Adrenal gland (tissue), 5 donors: Measurements from ENCODE around the gene DLGAP1.

ENCODE experiments used
- CTCF ChIP-seq, 6 experiments: fragments of 450-650 bp in 4 of 6; fragments of 200-600 bp in 2 of 6; sonication (generic) in 1 of 6; IDR thresholded peaks; 1 replicate in 5 of 6; 2 replicates in 1 of 6; pipeline versions ENCODE4 v1.5.1 to v1.8.0; 2016 to 2021; ENCODE audit warnings: antibody characterized with exemption in 6 of 6, mild to moderate bottlenecking in 2 of 6, moderate library complexity in 1 of 6
- POLR2A ChIP-seq, 2 donors: fragments of 450-650 bp; IDR thresholded peaks; one replicate each; pipeline ENCODE4 v1.6.1; 2017; ENCODE audit warnings: antibody characterized with exemption in 2 of 2, mild to moderate bottlenecking in 2 of 2, moderate library complexity in 1 of 2
- donor health status: DM: no; HTN: no; CAD: no.

- TF ChIP-seq CTCF (IDR thresholded peaks at IDR 0.05) (no peak), POLR2A (IDR thresholded peaks at IDR 0.05) (no peak)
Measured at GRCh38 chr18:4453874-4454536, 1.1 kb downstream of the DLGAP1 start.
